SK-N-MC (cell line): ENCODE measurements around the gene LSAMP.

ENCODE experiments used
- DNase-seq: peaks from one replicate; pipeline ENCODE4 v3.0.0-alpha.2; 2011; ENCODE audit warnings: low read depth, low spot score
- H3K27ac ChIP-seq: fragments of 200-600 bp; sonication (generic); 2 replicates; pipeline ENCODE4 v1.5.1; 2016; ENCODE audit warnings: mixed run types
- H3K36me3 ChIP-seq: fragments of 200-600 bp; sonication (generic); 2 replicates; pipeline ENCODE4 v1.6.1; 2017; ENCODE audit warnings: antibody characterized with exemption, low read length, mixed read lengths; ENCODE audit not compliant: insufficient read depth
- H3K4me3 ChIP-seq: fragments of 200-600 bp; sonication (generic); 2 replicates; pipeline ENCODE4 v1.5.1; 2016
- H3K9ac ChIP-seq: fragments of 200-600 bp; sonication (generic); 2 replicates; pipeline ENCODE4 v1.8.0; 2017; ENCODE audit warnings: mixed run types, mixed read lengths; ENCODE audit not compliant: insufficient read length
- H3K9me3 ChIP-seq: fragments of 200-600 bp; sonication (generic); 2 replicates; pipeline ENCODE4 v1.6.1; 2017; ENCODE audit warnings: low read depth, mild to moderate bottlenecking, antibody characterized with exemption, low read length, moderate library complexity, mixed read lengths
- EZH2 ChIP-seq: fragments of 200-600 bp; sonication (generic); IDR thresholded peaks from one replicate; pipeline ENCODE4 v1.6.1; 2017; ENCODE audit warnings: antibody characterized with exemption
- FOXP2 ChIP-seq: optimal IDR thresholded peaks from 2 replicates; pipeline ENCODE3; 2011; ENCODE audit warnings: mild to moderate bottlenecking, moderate library complexity; ENCODE audit not compliant: insufficient read depth; ENCODE audit errors: extremely low read length, control extremely low read depth
- POLR2AphosphoS5 ChIP-seq: IDR thresholded peaks from 2 replicates; pipeline ENCODE4 v1.6.1; 2012; ENCODE audit warnings: mild to moderate bottlenecking, low read depth, low read length, borderline replicate concordance

Gene LSAMP

GRCh38 chr3:116069024-116069423, 376.3 kb downstream of the LSAMP start:
- Histone ChIP-seq H3K9ac (no peak overlapping the region), H3K27ac (peak overlapping the region; percentile 66)
- TF ChIP-seq FOXP2 (no peak), POLR2AphosphoS5 (no peak), EZH2 (no peak)

GRCh38 chr3:116067326-116067725, 378.0 kb downstream of the LSAMP start:
- H3K9me3 ChIP-seq: no peaks in the 10 kb centered on the region
- H3K27ac ChIP-seq: peak overlapping the region; percentile 70
- H3K36me3 ChIP-seq: no peaks in the 10 kb centered on the region
- H3K4me3 ChIP-seq: peak overlapping the region; percentile 35
- no peak for TF ChIP-seq EZH2
- no peak for TF ChIP-seq POLR2AphosphoS5
- TF ChIP-seq FOXP2: no peak
- DNase-seq: no peak
- H3K9ac ChIP-seq: no peak overlapping the region

More at GRCh38 chr3:116069024-116069423, 376.3 kb downstream of the LSAMP start:
- Histone ChIP-seq H3K36me3 (peaks cover 6% of the 10 kb centered on the region), H3K4me3 (peak overlapping the region; percentile 23; the same call in 1 of the 2 replicates), H3K9me3 (no peaks in the 10 kb centered on the region)
- DNase-seq: no peak

DNA sequence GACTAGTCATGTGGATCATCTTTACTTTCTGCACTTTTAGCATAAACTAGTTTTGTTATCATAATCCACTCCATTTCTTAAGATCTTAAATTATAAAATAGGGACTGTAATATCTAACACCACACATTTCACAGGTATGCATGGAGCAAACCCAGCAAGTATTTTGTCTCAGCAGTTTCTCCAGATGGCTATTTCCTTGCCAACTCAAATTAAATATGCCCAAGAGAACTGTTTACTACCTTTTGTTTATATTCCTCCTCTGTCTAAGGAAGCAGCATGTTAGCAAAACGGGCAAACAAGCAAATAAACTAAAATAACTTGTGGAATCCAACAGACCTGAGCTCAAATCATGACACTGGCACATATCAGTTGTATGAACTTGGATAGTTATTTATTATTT, 379.8 kb downstream of the LSAMP start:
- DNase-seq: no peak
- Histone ChIP-seq H3K36me3 (peaks cover 5% of the 10 kb centered on the region; the same call in 1 of the 2 replicates), H3K27ac (peak overlapping the region; percentile 45; the same call in 1 of the 2 replicates), H3K9ac (no peak overlapping the region), H3K4me3 (no peak overlapping the region), H3K9me3 (no peaks in the 10 kb centered on the region)
- TF ChIP-seq EZH2: no peak
- no peak for TF ChIP-seq FOXP2
- TF ChIP-seq POLR2AphosphoS5: no peak

DNA sequence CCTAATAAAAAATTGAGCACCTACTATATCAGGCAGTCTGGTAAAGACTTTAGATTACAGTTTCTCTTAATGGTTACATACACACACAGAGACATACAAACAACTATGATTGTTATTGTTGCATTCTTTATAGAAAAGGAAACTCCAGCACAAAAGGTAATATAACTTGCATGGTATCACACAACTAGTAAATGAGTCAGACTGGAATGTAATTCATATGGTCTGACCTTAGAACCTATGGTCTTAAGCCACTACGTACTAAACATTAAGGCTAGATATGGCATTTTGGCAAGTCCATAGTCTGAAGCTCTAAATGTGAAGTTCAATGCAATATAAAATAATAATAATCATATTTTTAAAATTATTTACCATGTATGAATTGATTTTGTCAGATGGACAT, 380.6 kb downstream of the LSAMP start:
- Histone ChIP-seq H3K4me3 (no peak overlapping the region), H3K36me3 (peaks cover 5% of the 10 kb centered on the region; the same call in 1 of the 2 replicates), H3K9me3 (no peaks in the 10 kb centered on the region), H3K27ac (no peak overlapping the region), H3K9ac (no peak overlapping the region)
- TF ChIP-seq EZH2 (no peak), FOXP2 (no peak), POLR2AphosphoS5 (no peak)
- DNase-seq: no peak

DNA sequence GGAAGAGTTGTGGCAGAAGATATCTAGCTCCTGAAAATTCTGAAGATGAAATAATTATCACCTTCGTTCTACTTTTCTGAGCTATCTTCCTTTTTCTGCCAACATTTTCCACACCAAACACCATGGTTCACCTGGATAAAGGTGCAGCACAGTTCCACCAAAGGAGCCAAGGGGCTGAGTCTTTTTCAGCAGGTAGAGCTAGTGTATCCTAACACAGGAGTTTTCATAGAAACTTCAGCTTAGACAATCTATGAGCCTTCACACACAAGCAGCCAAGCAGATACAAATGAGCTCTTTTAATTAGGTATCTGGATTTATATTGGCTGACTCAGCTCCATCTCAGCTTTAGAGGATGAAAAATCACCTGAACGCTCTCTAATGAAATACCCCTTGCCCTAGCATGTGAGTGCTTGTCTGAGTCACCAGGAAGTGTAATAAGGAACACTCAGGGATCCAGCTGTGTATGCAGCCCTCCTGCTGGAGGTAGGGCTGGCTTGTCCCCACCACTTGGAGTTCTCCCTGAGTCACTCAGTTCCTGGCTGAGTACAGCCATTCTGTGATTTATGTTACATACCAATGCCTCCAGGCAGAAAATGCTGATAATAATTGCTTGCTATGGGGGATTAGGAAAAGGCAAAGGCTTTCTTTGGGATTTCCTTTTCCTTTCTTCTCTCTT, 385.7 kb downstream of the LSAMP start:
- Histone ChIP-seq H3K9me3 (no peaks in the 10 kb centered on the region), H3K4me3 (peak overlapping the region; percentile 54), H3K36me3 (peaks cover 5% of the 10 kb centered on the region; the same call in 1 of the 2 replicates), H3K9ac (peak overlapping the region; percentile 65), H3K27ac (peak overlapping the region; percentile 94)
- TF ChIP-seq POLR2AphosphoS5 (peak; percentile 57; the same call in 1 of the 2 replicates), FOXP2 (no peak)
- DNase-seq: peak; percentile 93

DNA sequence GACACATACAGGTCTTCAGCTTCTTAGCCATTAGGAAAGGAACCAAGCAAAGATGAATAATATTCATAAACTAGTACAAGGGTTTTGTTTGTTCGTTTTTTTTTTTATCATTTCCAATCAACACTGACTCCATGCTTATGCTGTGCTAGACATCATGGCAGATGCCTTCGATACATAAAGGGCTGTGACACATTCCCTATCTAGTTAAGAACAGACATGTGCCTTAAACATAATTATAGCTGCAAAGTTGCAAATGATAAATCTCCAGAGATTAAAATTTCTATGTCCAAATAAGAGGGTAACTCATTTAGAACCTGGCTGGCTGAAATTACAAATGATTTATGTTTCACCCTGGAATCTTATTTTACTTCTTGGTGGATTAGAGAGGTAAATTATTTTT, 386.4 kb downstream of the LSAMP start:
- Histone ChIP-seq H3K4me3 (no peak overlapping the region), H3K36me3 (peaks cover 8% of the 10 kb centered on the region; the same call in 1 of the 2 replicates), H3K9ac (no peak overlapping the region), H3K27ac (peak overlapping the region; percentile 94), H3K9me3 (no peaks in the 10 kb centered on the region)
- TF ChIP-seq EZH2: no peak
- TF ChIP-seq POLR2AphosphoS5: no peak
- TF ChIP-seq FOXP2: no peak
- DNase-seq: no peak

GRCh38 chr3:116057400-116058006, 387.8 kb downstream of the LSAMP start:
- H3K9ac ChIP-seq: no peak overlapping the region
- peak overlapping the region; percentile 81; the same call in 1 of the 2 replicates for H3K27ac ChIP-seq
- no peaks in the 10 kb centered on the region for H3K9me3 ChIP-seq
- TF ChIP-seq POLR2AphosphoS5 (no peak; the same call in 1 of the 2 replicates), EZH2 (no peak), FOXP2 (no peak)
- H3K36me3 ChIP-seq: peaks cover 15% of the 10 kb centered on the region; the same call in 1 of the 2 replicates
- DNase-seq: no peak
- H3K4me3 ChIP-seq: no peak overlapping the region

DNA sequence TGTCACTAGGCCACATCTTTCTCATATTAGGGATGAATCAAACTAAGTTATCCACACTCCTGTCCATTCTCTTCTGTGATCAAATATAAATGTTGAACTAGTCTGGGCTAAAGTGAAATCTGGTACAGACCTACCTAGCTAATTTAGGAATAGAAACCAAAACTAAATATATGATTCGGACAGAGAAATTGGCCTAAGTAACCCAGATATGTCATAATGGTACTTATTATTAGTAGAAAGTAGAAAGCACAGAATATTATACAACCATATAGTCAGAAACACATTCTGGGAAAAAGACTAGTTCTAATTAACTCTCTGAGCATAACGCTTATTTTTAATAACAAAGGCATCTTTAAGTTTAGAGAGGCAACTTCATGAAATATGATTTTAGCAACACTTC, 389.0 kb downstream of the LSAMP start:
- no peak for DNase-seq
- no peak overlapping the region for H3K4me3 ChIP-seq
- no peak for TF ChIP-seq EZH2
- H3K36me3 ChIP-seq: peaks cover 11% of the 10 kb centered on the region; the same call in 1 of the 2 replicates
- H3K9ac ChIP-seq: no peak overlapping the region
- no peaks in the 10 kb centered on the region for H3K9me3 ChIP-seq
- H3K27ac ChIP-seq: no peak overlapping the region

DNA sequence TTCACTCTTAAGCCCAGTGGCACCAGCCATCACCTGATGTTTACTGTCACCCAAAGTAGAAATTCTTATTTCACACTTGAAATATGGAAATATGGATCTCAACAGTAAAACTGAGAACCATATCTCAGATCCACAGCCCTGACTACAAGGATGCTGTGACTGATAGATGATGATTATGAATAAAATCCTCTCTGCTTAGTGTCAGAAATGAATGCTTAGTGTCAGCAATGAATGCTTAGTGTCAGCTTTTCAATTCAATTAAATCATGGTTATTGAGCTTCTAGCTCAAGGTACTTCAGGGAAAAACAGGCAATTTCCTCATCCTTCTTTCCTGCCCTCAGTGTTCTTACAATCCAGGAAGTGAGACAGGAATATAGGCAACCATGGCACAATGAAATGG, 392.3 kb downstream of the LSAMP start:
- no peak for DNase-seq
- TF ChIP-seq POLR2AphosphoS5 (no peak), FOXP2 (no peak), EZH2 (no peak)
- Histone ChIP-seq H3K4me3 (no peak overlapping the region), H3K9ac (no peak overlapping the region), H3K27ac (no peak overlapping the region), H3K36me3 (peaks cover 10% of the 10 kb centered on the region; the same call in 1 of the 2 replicates), H3K9me3 (no peaks in the 10 kb centered on the region)
